GM12878 (cell line): ENCODE data around the gene DIPK1A. TPM values are rescaled to one million over a fixed set of nuclear protein-coding genes. Genes with fewer than 3 reads are reported as not detected.

ENCODE experiments used
- ATAC-seq: fragments of 200-7000 bp; cut with Tn5 transposase; 3 replicates; pipeline ENCODE4 v1.9.1; 2020; ENCODE audit warnings: mild to moderate bottlenecking, moderate library complexity
- BruUV-seq: library from RNA; stranded (reverse); fragments of 400-500 nt; replicated peaks from 2 replicates; lab custom pipeline; 2021; lab: Mats Ljungman, UMichigan
- CTCF ChIA-PET: fragments of 300-600 bp; sonication (Branson Sonifier 250); formaldehyde crosslinking; extraction: SDS; loops from one replicate; lab custom pipeline; 2021; ENCODE audit warnings: inconsistent platforms; lab: Yijun Ruan, JAX
- POLR2A ChIA-PET: fragments of 350-600 bp; formaldehyde crosslinking; extraction: SDS; loops from one replicate; lab custom pipeline; 2021; ENCODE audit warnings: inconsistent platforms; lab: Charles Lee
- RAD21 ChIA-PET: fragments of 300-600 bp; sonication (Branson Sonifier 250); formaldehyde crosslinking; loops from one replicate; lab custom pipeline; 2023; ENCODE audit warnings: antibody characterized with exemption; ENCODE audit not compliant: unreplicated experiment; lab: Charles Lee
- SMC1A ChIA-PET: fragments of 300-600 bp; sonication (Branson Sonifier 250); formaldehyde crosslinking; loops from one replicate; lab custom pipeline; 2023; ENCODE audit not compliant: unreplicated experiment, uncharacterized antibody; lab: Charles Lee
- DNase-seq: peaks from one replicate; pipeline ENCODE4 v3.0.0-alpha.2; 2011; ENCODE audit warnings: low read depth, low spot score
- FAIRE-seq: peaks from 3 replicates; lab custom pipeline; 2011; peaks lifted over from hg19 to GRCh38; lab: Jason Lieb, UNC
- H2AFZ ChIP-seq: 2 replicates; pipeline ENCODE4 v1.6.0; 2011; ENCODE audit warnings: low read depth, low read length, control low read depth; ENCODE audit not compliant: control insufficient read depth
- H3K27ac ChIP-seq: 2 replicates; pipeline ENCODE4 v1.5.1; 2011; ENCODE audit warnings: control low read depth; ENCODE audit not compliant: control insufficient read depth, insufficient read depth
- H3K27me3 ChIP-seq, 2 experiments: replicated peaks in 1 of 2; 2 replicates each; pipeline versions ENCODE4 v1.6.0 to v1.6.1; 2011; ENCODE audit warnings: low read length in 1 of 2; ENCODE audit not compliant: control insufficient read depth in 2 of 2, insufficient read depth in 2 of 2
- H3K36me3 ChIP-seq, 2 experiments: 2 replicates each; pipeline ENCODE4 v1.5.1; 2011; ENCODE audit warnings: low read length in 1 of 2; ENCODE audit not compliant: control insufficient read depth in 2 of 2, insufficient read depth in 2 of 2
- H3K4me1 ChIP-seq: 2 replicates; pipeline ENCODE4 v1.6.1; 2011; ENCODE audit warnings: mild to moderate bottlenecking, low read length, moderate library complexity, mixed read lengths; ENCODE audit not compliant: control insufficient read depth, insufficient read depth
- H3K4me2 ChIP-seq: 2 replicates; pipeline ENCODE4 v1.6.0; 2011; ENCODE audit warnings: control low read depth; ENCODE audit not compliant: control insufficient read depth, insufficient read depth
- H3K4me3 ChIP-seq: fragments of 200-600 bp; sonication (generic); 2 replicates; pipeline ENCODE4 v1.5.1; 2016
- H3K79me2 ChIP-seq: 2 replicates; pipeline ENCODE4 v1.6.0; 2011; ENCODE audit warnings: low read length; ENCODE audit not compliant: control insufficient read depth, insufficient read depth
- H3K9ac ChIP-seq: 2 replicates; pipeline ENCODE4 v1.8.0; 2011; ENCODE audit warnings: low read length, control low read depth, mixed read lengths; ENCODE audit not compliant: control insufficient read depth, insufficient read depth
- H3K9me3 ChIP-seq: replicated peaks from 3 replicates; pipeline ENCODE4 v1.5.1; 2011; ENCODE audit warnings: mild to moderate bottlenecking, low read length; ENCODE audit not compliant: control insufficient read depth, insufficient read depth
- H4K20me1 ChIP-seq: 2 replicates; pipeline ENCODE4 v1.6.0; 2011; ENCODE audit not compliant: control insufficient read depth, insufficient read depth
- EED ChIP-seq: sonication (generic); IDR thresholded peaks from 2 replicates; pipeline ENCODE4 v1.6.1; 2016; ENCODE audit warnings: antibody characterized with exemption, low read depth
- EZH2 ChIP-seq: IDR thresholded peaks from 2 replicates; pipeline ENCODE4 v1.6.1; 2012; ENCODE audit warnings: low read depth, mild to moderate bottlenecking, control low read depth, inconsistent platforms, low read length, borderline replicate concordance; ENCODE audit not compliant: control insufficient read depth
- NBN ChIP-seq: fragments of 450-650 bp; IDR thresholded peaks from 2 replicates; pipeline ENCODE4 v1.6.1; 2016
- NFIC ChIP-seq: IDR thresholded peaks from 2 replicates; pipeline ENCODE4 v1.6.1; 2012; ENCODE audit warnings: low read depth, mild to moderate bottlenecking, inconsistent platforms, low read length, moderate library complexity
- RUNX3 ChIP-seq: IDR thresholded peaks from 2 replicates; pipeline ENCODE4 v1.6.1; 2012; ENCODE audit warnings: low read length, inconsistent platforms
- SPI1 ChIP-seq: IDR thresholded peaks from 2 replicates; pipeline ENCODE4 v1.6.1; 2011; ENCODE audit warnings: low read depth, mild to moderate bottlenecking, low read length, moderate library complexity, borderline replicate concordance; ENCODE audit not compliant: insufficient read depth
- WGBS: methylation state at CpG from one replicate; pipeline ENCODE4 v1.1.6; 2016; ENCODE audit warnings: low lambda C conversion rate; ENCODE audit not compliant: insufficient replicate concordance, insufficient coverage; ENCODE audit errors: missing lambda C conversion rate; 5-methylcytosine and 5-hydroxymethylcytosine counted together
- in situ Hi-C: fragments of 300-500 bp; cut with MboI; formaldehyde crosslinking; loops from 9 replicates; pipeline ENCODE4 v1.14.3; 2018; ENCODE audit warnings: mixed read lengths
- intact Hi-C: fragments of 100-400 bp; cut with micrococcal nuclease; formaldehyde crosslinking; loops from one replicate; pipeline ENCODE4 v1.14.2; 2022; ENCODE audit not compliant: unreplicated experiment
- polyA plus RNA-seq, 11 experiments: library from polyadenylated mRNA; depleted of rRNA in 4 of 11; unstranded in 6 of 11; stranded (reverse) in 5 of 11; fragments of >200 nt; fragmentation: Nextera tagmentation in 4 of 11; fragmentation: Illumina TruSeq in 1 of 11; extraction: Ambion mirVana in 4 of 11; extraction: Trizol in 1 of 11; gene quantifications; 1 replicate in 1 of 11; 2 replicates in 10 of 11; pipeline versions ENCODE4 v1.2.1 to v1.2.3, GENCODE V29; 2011 to 2016; ENCODE audit warnings: inconsistent platforms in 2 of 11, missing spikeins in 2 of 11, low read depth in 1 of 11
- total RNA-seq, 4 experiments: library from RNA; depleted of rRNA in 3 of 4; stranded (reverse); fragments of >200 nt in 3 of 4; fragmentation: Illumina TruSeq in 1 of 4; extraction: Trizol in 1 of 4; gene quantifications; 2 replicates each; pipeline versions ENCODE4 v1.2.1 to v1.2.3, GENCODE V29; 2013 to 2021

DIPK1A gene
- total and polyA plus RNA-seq, 10 of the 15 experiments (the other 5 are each of a cell fraction or from before 2014, with no cell fraction given): 4.9 to 15.0 (median 9.7) TPM

- no peaks in the 10 kb centered on the region for H3K79me2 ChIP-seq
- no peaks in the 10 kb centered on the region for H4K20me1 ChIP-seq
- CTCF ChIA-PET: interaction anchor here (1.2 to 8.4 kb wide), 3 partner anchors 14 to 20 kb away, joined by 4 to 304 read pairs (median 109); partner anchors contain the start of gene DIPK1A
- SMC1A ChIA-PET: interaction anchor here (0.7 to 10.8 kb wide), 8 partner anchors 7 to 112 kb away, joined by 3 to 253 read pairs (median 11); partner anchors contain the start of gene DIPK1A
- peak; percentile 3; the same call in 2 of the 3 replicates for ATAC-seq
- intact Hi-C loops: loop anchor here (1.0 kb wide), 1 partner anchor 11 kb away; no protein-coding TSS in a partner anchor
- no peaks in the 10 kb centered on the region for H3K36me3 ChIP-seq
- in situ Hi-C loops: no loop called here
- POLR2A ChIA-PET: interaction anchor here (0.5 to 7.3 kb wide), 6 partner anchors 11 to 204 kb away, joined by 3 to 103 read pairs (median 6); partner anchors contain the start of gene DIPK1A
- H3K4me2 ChIP-seq: peak overlapping the region; percentile 43
- TF ChIP-seq NBN: 0 out of 2 replicates have a peak, but pooled peaks have one; percentile 16
- TF ChIP-seq EZH2: no peak
- TF ChIP-seq EED: 0 out of 2 replicates have a peak, but pooled peaks have one; percentile 31
- peak; percentile 50; the same call in 1 of the 2 replicates for TF ChIP-seq RUNX3
- 0 out of 2 replicates have a peak, but pooled peaks have one; percentile 42 for TF ChIP-seq NFIC
- 0 out of 2 replicates have a peak, but pooled peaks have one; percentile 26 for TF ChIP-seq SPI1
- no peaks in the 10 kb centered on the region for H3K9me3 ChIP-seq
- RAD21 ChIA-PET: interaction anchor here (3.4 to 9.5 kb wide), 3 partner anchors 14 to 114 kb away, joined by 11 to 204 read pairs (median 48); partner anchors contain the start of gene DIPK1A
- no peak overlapping the region for H3K9ac ChIP-seq
- WGBS: 9% methylated on average over 6 of the region's 6 CpGs
- peak overlapping the region; percentile 48; the same call in 1 of the 2 replicates for H3K27ac ChIP-seq
- H3K4me1 ChIP-seq: peaks cover 55% of the 10 kb centered on the region
- peak overlapping the region; percentile 44; the same call in 1 of the 2 replicates for H2AFZ ChIP-seq
- peak overlapping the region; percentile 12; the same call in 1 of the 2 replicates for H3K4me3 ChIP-seq
- no peak for DNase-seq
- BruUV-seq: no TSS peak
- no peaks in the 10 kb centered on the region for H3K27me3 ChIP-seq
- FAIRE-seq: no peak
Observed at GRCh38 chr1:92973203-92973897, 12.1 kb upstream of the DIPK1A start.
